22Rv1 (cell line): ENCODE measurements around the gene TMEM164.

Source experiments
- H3K27ac ChIP-seq: fragments of 450-650 bp; 2 replicates; pipeline ENCODE4 v1.5.1; 2017
- CTCF ChIP-seq: fragments of 450-650 bp; IDR thresholded peaks from 2 replicates; pipeline ENCODE4 v1.5.1; 2017; ENCODE audit warnings: mild to moderate bottlenecking
- ZFX ChIP-seq: fragments of 450-650 bp; IDR thresholded peaks from 2 replicates; pipeline ENCODE4 v1.6.1; 2017; ENCODE audit warnings: antibody characterized with exemption, borderline replicate concordance

Gene TMEM164

GRCh38 chrX:110162131-110162530 is 159.2 kb downstream of the TMEM164 start:
- H3K27ac ChIP-seq, result no peak overlapping the region
- no peak for TF ChIP-seq ZFX

- no peak overlapping the region for H3K27ac ChIP-seq
- TF ChIP-seq ZFX, result no peak
- TF ChIP-seq CTCF, result no peak
These were observed 160.0 kb downstream of the TMEM164 start for GRCh38 chrX:110162867-110163266.

- TF ChIP-seq CTCF (no peak), ZFX (no peak)
- no peak overlapping the region for H3K27ac ChIP-seq
These were observed 160.6 kb downstream of the TMEM164 start for GRCh38 chrX:110163488-110163887.

GRCh38 chrX:110167952-110168451 is 165.1 kb downstream of the TMEM164 start:
- H3K27ac ChIP-seq, result no peak overlapping the region
- TF ChIP-seq ZFX (no peak), CTCF (peak; percentile 70)

- H3K27ac ChIP-seq, result no peak overlapping the region
- TF ChIP-seq CTCF, result no peak
- TF ChIP-seq ZFX, result no peak
These were observed 165.7 kb downstream of the TMEM164 start for GRCh38 chrX:110168585-110168984.

- TF ChIP-seq CTCF (no peak), ZFX (no peak)
- no peak overlapping the region for H3K27ac ChIP-seq
These were observed 167.1 kb downstream of the TMEM164 start for GRCh38 chrX:110170029-110170428.

- no peak for TF ChIP-seq ZFX
- TF ChIP-seq CTCF, result no peak
- no peak overlapping the region for H3K27ac ChIP-seq
These were observed 168.5 kb downstream of the TMEM164 start for GRCh38 chrX:110171442-110171841.

GRCh38 chrX:110172215-110172614 is 169.3 kb downstream of the TMEM164 start:
- no peak overlapping the region for H3K27ac ChIP-seq
- TF ChIP-seq ZFX, result no peak
- TF ChIP-seq CTCF, result no peak
